WI38 (cell line): ENCODE measurements around the gene MMAB.

ENCODE experiments used
- H3K4me3 ChIP-seq: 2 replicates; pipeline ENCODE4 v1.5.1; 2011; ENCODE audit warnings: low read depth, mild to moderate bottlenecking, control low read depth, low read length
- CTCF ChIP-seq: IDR thresholded peaks from 2 replicates; pipeline ENCODE4 v1.5.1; 2012; ENCODE audit warnings: low read depth, mild to moderate bottlenecking, control low read depth, low read length

Gene MMAB

GRCh38 chr12:109590566-109590965 lies 17.3 kb upstream of the MMAB start:
- no peak for TF ChIP-seq CTCF
- no peak overlapping the region for H3K4me3 ChIP-seq

GRCh38 chr12:109589691-109590245 lies 16.5 kb upstream of the MMAB start:
- no peak overlapping the region for H3K4me3 ChIP-seq
- TF ChIP-seq CTCF = no peak

GRCh38 chr12:109589240-109589590 lies 15.9 kb upstream of the MMAB start:
- no peak for TF ChIP-seq CTCF
- H3K4me3 ChIP-seq = no peak overlapping the region

- no peak overlapping the region for H3K4me3 ChIP-seq
- no peak for TF ChIP-seq CTCF
Measured at GRCh38 chr12:109588461-109589239, 15.3 kb upstream of the MMAB start.

- TF ChIP-seq CTCF = no peak
- no peak overlapping the region for H3K4me3 ChIP-seq
Measured at GRCh38 chr12:109587921-109588320, 14.6 kb upstream of the MMAB start.

- TF ChIP-seq CTCF = no peak
- no peak overlapping the region for H3K4me3 ChIP-seq
Measured at GRCh38 chr12:109586385-109587296, 13.3 kb upstream of the MMAB start.

GRCh38 chr12:109583733-109584132 lies 10.4 kb upstream of the MMAB start:
- no peak for TF ChIP-seq CTCF
- H3K4me3 ChIP-seq = no peak overlapping the region
